Karpas-422 (cell line): ENCODE measurements around the gene ZKSCAN3. TPM values are rescaled to one million over a fixed set of nuclear protein-coding genes. Genes with fewer than 3 reads are reported as not detected.
A peak's percentile ranks its signal among the peaks of the same experiment; 100 is the strongest.

Experiments used
- DNase-seq: peaks from one replicate; pipeline ENCODE4 v3.0.0-alpha.2; 2015
- H2AFZ ChIP-seq: fragments of 200-600 bp; sonication (generic); 2 replicates; pipeline ENCODE4 v1.6.1; 2014; ENCODE audit warnings: antibody characterized with exemption, low read length, mixed read lengths
- H3K27ac ChIP-seq: fragments of 200-600 bp; sonication (generic); 2 replicates; pipeline ENCODE4 v1.5.1; 2014; ENCODE audit warnings: mild to moderate bottlenecking, low read length, moderate library complexity
- H3K27me3 ChIP-seq: fragments of 200-600 bp; sonication (generic); 2 replicates; pipeline ENCODE4 v1.6.1; 2014; ENCODE audit warnings: low read length, mixed read lengths
- H3K36me3 ChIP-seq: fragments of 200-600 bp; sonication (generic); 2 replicates; pipeline ENCODE4 v1.6.1; 2014; ENCODE audit warnings: low read length, mixed read lengths; ENCODE audit not compliant: insufficient read depth
- H3K4me1 ChIP-seq: fragments of 200-600 bp; sonication (generic); 2 replicates; pipeline ENCODE4 v1.6.1; 2014; ENCODE audit warnings: mild to moderate bottlenecking, low read length, mixed read lengths
- H3K4me2 ChIP-seq: fragments of 200-600 bp; sonication (generic); 2 replicates; pipeline ENCODE4 v1.6.1; 2014; ENCODE audit warnings: low read length, low read depth, mild to moderate bottlenecking; ENCODE audit not compliant: poor library complexity, severe bottlenecking
- H3K4me3 ChIP-seq: fragments of 200-600 bp; sonication (generic); 2 replicates; pipeline ENCODE4 v1.5.1; 2014; ENCODE audit warnings: mild to moderate bottlenecking, antibody characterized with exemption, low read length, mixed read lengths
- H3K79me2 ChIP-seq: fragments of 200-600 bp; sonication (generic); 2 replicates; pipeline ENCODE4 v1.6.1; 2014; ENCODE audit warnings: mild to moderate bottlenecking, low read length, mixed read lengths
- H3K9ac ChIP-seq: fragments of 200-600 bp; sonication (generic); 2 replicates; pipeline ENCODE4 v1.6.0; 2014; ENCODE audit warnings: low read length
- H3K9me2 ChIP-seq: fragments of 200-600 bp; sonication (generic), shearing (Covaris generic); replicated peaks from 2 replicates; pipeline ENCODE4 v1.6.0; 2014; ENCODE audit warnings: mild to moderate bottlenecking, low read length, moderate library complexity; ENCODE audit not compliant: insufficient read depth
- H3K9me3 ChIP-seq: fragments of 300-700, 200-600 bp; sonication (generic); 2 replicates; pipeline ENCODE4 v1.6.1; 2014; ENCODE audit warnings: low read length, mixed read lengths
- H4K20me1 ChIP-seq: fragments of 200-600 bp; sonication (generic); 2 replicates; pipeline ENCODE4 v1.6.1; 2014; ENCODE audit warnings: mild to moderate bottlenecking, antibody characterized with exemption, low read length, low read depth; ENCODE audit not compliant: insufficient read depth
- total RNA-seq: library from RNA; depleted of rRNA; stranded (reverse); fragments of >200 nt; shearing (Covaris generic); gene quantifications from 2 replicates; pipeline ENCODE4 v1.2.3, GENCODE V29; 2014; ENCODE audit warnings: low replicate concordance

Gene ZKSCAN3
- total RNA-seq, 1 experiment from 2014 or later = 4.5 TPM

- no peak for DNase-seq
- no peak overlapping the region for H3K4me2 ChIP-seq
- H3K4me3 ChIP-seq = no peak overlapping the region
- no peaks in the 10 kb centered on the region for H3K9me2 ChIP-seq
- H3K27me3 ChIP-seq = no peaks in the 10 kb centered on the region
- peaks cover 20% of the 10 kb centered on the region for H3K9me3 ChIP-seq
- H3K4me1 ChIP-seq = no peaks in the 10 kb centered on the region
- no peak overlapping the region for H2AFZ ChIP-seq
- no peak overlapping the region for H3K9ac ChIP-seq
- H3K79me2 ChIP-seq = no peaks in the 10 kb centered on the region
- H3K36me3 ChIP-seq = no peaks in the 10 kb centered on the region; the same call in 1 of the 2 replicates
- H3K27ac ChIP-seq = no peak overlapping the region
- H4K20me1 ChIP-seq = no peaks in the 10 kb centered on the region
Observed at GRCh38 chr6:28323813-28324424, 25.8 kb upstream of the ZKSCAN3 start.

DNA sequence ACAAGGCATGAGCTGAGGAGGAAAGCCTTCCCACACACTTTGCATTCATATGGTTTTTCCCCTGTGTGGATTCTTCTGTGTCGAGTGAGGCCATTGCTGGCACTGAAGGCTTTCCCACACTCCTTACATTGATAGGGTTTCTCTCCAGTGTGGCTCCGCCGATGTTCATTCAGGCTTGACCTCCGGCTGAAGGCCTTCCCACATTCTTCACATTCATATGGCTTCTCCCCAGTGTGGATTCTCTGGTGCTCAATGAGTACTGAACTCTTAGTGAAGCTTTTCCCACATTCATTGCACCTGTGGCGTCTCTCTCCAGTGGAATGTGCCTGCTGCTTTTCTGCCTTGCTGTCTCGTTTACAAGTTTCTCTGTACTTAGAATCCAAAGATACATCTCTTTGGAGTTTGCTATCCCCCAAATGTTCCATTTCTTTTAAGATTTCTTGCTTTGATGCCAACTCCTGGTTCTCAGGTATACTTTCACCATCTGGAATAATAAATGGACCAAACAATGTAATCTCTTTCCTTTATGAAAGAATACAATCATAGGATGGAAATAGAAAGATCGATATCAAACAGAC lies 23.3 kb upstream of the ZKSCAN3 start:
- no peak overlapping the region for H3K4me3 ChIP-seq
- H3K4me1 ChIP-seq = no peaks in the 10 kb centered on the region
- no peaks in the 10 kb centered on the region; the same call in 1 of the 2 replicates for H3K36me3 ChIP-seq
- no peak overlapping the region for H3K9ac ChIP-seq
- H3K27me3 ChIP-seq = no peaks in the 10 kb centered on the region
- peaks cover 26% of the 10 kb centered on the region for H3K9me3 ChIP-seq
- DNase-seq = no peak
- no peak overlapping the region for H2AFZ ChIP-seq
- H3K79me2 ChIP-seq = no peaks in the 10 kb centered on the region
- no peaks in the 10 kb centered on the region for H3K9me2 ChIP-seq
- H3K27ac ChIP-seq = no peak overlapping the region
- H4K20me1 ChIP-seq = no peaks in the 10 kb centered on the region
- no peak overlapping the region for H3K4me2 ChIP-seq

- Histone ChIP-seq H3K9me3 (peaks cover 26% of the 10 kb centered on the region), H3K27me3 (no peaks in the 10 kb centered on the region), H3K9ac (no peak overlapping the region), H3K27ac (no peak overlapping the region), H3K79me2 (no peaks in the 10 kb centered on the region), H3K4me1 (peaks cover 2% of the 10 kb centered on the region; the same call in 1 of the 2 replicates), H3K4me2 (no peak overlapping the region), H2AFZ (no peak overlapping the region), H4K20me1 (no peaks in the 10 kb centered on the region), H3K4me3 (no peak overlapping the region), H3K36me3 (no peaks in the 10 kb centered on the region; the same call in 1 of the 2 replicates), H3K9me2 (no peaks in the 10 kb centered on the region)
- no peak for DNase-seq
Observed at GRCh38 chr6:28330041-28330440, 19.7 kb upstream of the ZKSCAN3 start.

GRCh38 chr6:28333047-28333446 lies 16.7 kb upstream of the ZKSCAN3 start:
- Histone ChIP-seq H3K36me3 (no peaks in the 10 kb centered on the region), H3K9me3 (peaks cover 7% of the 10 kb centered on the region; the same call in 1 of the 2 replicates), H3K27me3 (no peaks in the 10 kb centered on the region), H2AFZ (no peak overlapping the region), H3K79me2 (no peaks in the 10 kb centered on the region), H3K4me2 (no peak overlapping the region), H3K27ac (no peak overlapping the region), H3K9me2 (no peaks in the 10 kb centered on the region), H3K4me3 (no peak overlapping the region), H3K9ac (no peak overlapping the region), H4K20me1 (no peaks in the 10 kb centered on the region), H3K4me1 (peaks cover 21% of the 10 kb centered on the region)
- DNase-seq = no peak

GRCh38 chr6:28333599-28334018 lies 16.1 kb upstream of the ZKSCAN3 start:
- Histone ChIP-seq H3K9me2 (no peaks in the 10 kb centered on the region), H3K36me3 (no peaks in the 10 kb centered on the region), H3K4me1 (peaks cover 21% of the 10 kb centered on the region), H3K27ac (no peak overlapping the region), H4K20me1 (no peaks in the 10 kb centered on the region), H3K4me3 (no peak overlapping the region), H3K79me2 (no peaks in the 10 kb centered on the region), H3K4me2 (no peak overlapping the region), H3K9me3 (peaks cover 7% of the 10 kb centered on the region; the same call in 1 of the 2 replicates), H3K9ac (no peak overlapping the region), H3K27me3 (no peaks in the 10 kb centered on the region), H2AFZ (no peak overlapping the region)
- no peak for DNase-seq

- H3K27ac ChIP-seq = no peak overlapping the region
- H2AFZ ChIP-seq = no peak overlapping the region
- H3K9me2 ChIP-seq = no peaks in the 10 kb centered on the region
- H4K20me1 ChIP-seq = no peaks in the 10 kb centered on the region
- DNase-seq = no peak
- H3K36me3 ChIP-seq = no peaks in the 10 kb centered on the region
- no peak overlapping the region for H3K4me3 ChIP-seq
- no peaks in the 10 kb centered on the region for H3K79me2 ChIP-seq
- H3K4me2 ChIP-seq = peak overlapping the region; percentile 79
- no peak overlapping the region for H3K9ac ChIP-seq
- 0 out of 2 replicates have a peak, but pooled peaks cover under 1% of the 10 kb centered on the region for H3K9me3 ChIP-seq
- peaks cover 21% of the 10 kb centered on the region for H3K4me1 ChIP-seq
- H3K27me3 ChIP-seq = no peaks in the 10 kb centered on the region
Observed at GRCh38 chr6:28334286-28335039, 15.3 kb upstream of the ZKSCAN3 start.

DNA sequence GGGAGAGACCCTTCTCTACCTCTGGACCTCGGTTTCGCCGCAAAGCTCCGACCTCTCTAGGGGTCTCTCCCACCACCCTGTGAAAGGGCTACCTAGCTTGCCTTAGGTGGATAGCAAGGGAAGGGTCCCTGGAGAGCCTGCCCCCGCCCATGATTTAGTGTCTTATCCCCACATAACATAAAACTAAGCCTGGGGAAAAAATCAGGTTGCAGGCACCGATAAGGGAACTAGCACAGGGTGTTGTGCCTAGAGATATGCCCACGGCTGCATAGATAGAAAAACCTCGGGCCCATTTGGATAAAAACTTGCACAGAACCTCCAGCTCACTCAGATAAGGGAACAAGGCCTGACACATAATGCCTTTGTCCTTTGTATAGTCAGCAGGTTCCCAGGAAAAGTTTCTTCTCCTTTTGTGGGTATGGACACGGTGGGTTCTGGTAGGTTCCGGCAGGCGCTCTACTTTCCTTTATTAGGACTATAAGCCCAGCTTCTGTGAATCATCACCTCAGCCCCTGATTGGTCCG lies 14.6 kb upstream of the ZKSCAN3 start:
- no peak for DNase-seq
- no peaks in the 10 kb centered on the region for H3K79me2 ChIP-seq
- no peaks in the 10 kb centered on the region for H3K27me3 ChIP-seq
- peak overlapping the region; percentile 71 for H3K9ac ChIP-seq
- H3K4me3 ChIP-seq = peak overlapping the region; percentile 69; the same call in 1 of the 2 replicates
- no peak overlapping the region for H3K27ac ChIP-seq
- no peaks in the 10 kb centered on the region for H3K36me3 ChIP-seq
- H4K20me1 ChIP-seq = no peaks in the 10 kb centered on the region
- peak overlapping the region; percentile 97; the same call in 1 of the 2 replicates for H2AFZ ChIP-seq
- no peaks in the 10 kb centered on the region for H3K9me3 ChIP-seq
- H3K4me2 ChIP-seq = peak overlapping the region; percentile 79
- H3K9me2 ChIP-seq = no peaks in the 10 kb centered on the region
- H3K4me1 ChIP-seq = peaks cover 21% of the 10 kb centered on the region
